H1 (cell line): Measurements from ENCODE around the gene PSMD3. TPM values are rescaled to one million over a fixed set of nuclear protein-coding genes. Genes with fewer than 3 reads are reported as not detected.

Experiments used
- CTCF ChIA-PET: fragments of 300-600 bp; sonication (Branson Sonifier 250); formaldehyde crosslinking; loops from one replicate; lab custom pipeline; 2021; ENCODE audit not compliant: partially characterized antibody; lab: Charles Lee
- POLR2A ChIA-PET: fragments of 300-600 bp; sonication (Branson Sonifier 250); formaldehyde crosslinking; loops from one replicate; lab custom pipeline; 2021; ENCODE audit warnings: inconsistent platforms; ENCODE audit not compliant: partially characterized antibody; lab: Charles Lee
- DNase-seq, 2 experiments: peaks; one replicate each; pipeline versions ENCODE4 v3.0.0 to v3.0.0-alpha.2; 2010 to 2022; ENCODE audit warnings: low spot score in 2 of 2, low read depth in 1 of 2, mixed read lengths in 1 of 2
- FAIRE-seq: peaks from 2 replicates; lab custom pipeline; 2011; peaks lifted over from hg19 to GRCh38; lab: Jason Lieb, UNC
- H2AFZ ChIP-seq: 2 replicates; pipeline ENCODE4 v1.8.1; 2012; ENCODE audit warnings: low read length, inconsistent platforms
- H2AK5ac ChIP-seq: 2 replicates; pipeline ENCODE4 v1.6.1; 2013; ENCODE audit warnings: low read depth, low read length
- H2BK120ac ChIP-seq: replicated peaks from 2 replicates; pipeline ENCODE3; 2013; ENCODE audit warnings: low read depth, low read length, inconsistent platforms
- H2BK12ac ChIP-seq: 2 replicates; pipeline ENCODE4 v1.6.1; 2013; ENCODE audit warnings: low read depth, low read length
- H2BK15ac ChIP-seq: 2 replicates; pipeline ENCODE4 v1.6.1; 2013; ENCODE audit warnings: low read length
- H2BK20ac ChIP-seq: 2 replicates; pipeline ENCODE4 v1.6.1; 2013; ENCODE audit warnings: low read length
- H2BK5ac ChIP-seq: 2 replicates; pipeline ENCODE4 v1.6.1; 2013; ENCODE audit warnings: low read depth, low read length
- H3K14ac ChIP-seq: 2 replicates; pipeline ENCODE4 v1.6.1; 2013; ENCODE audit warnings: inconsistent platforms; ENCODE audit not compliant: insufficient read length
- H3K18ac ChIP-seq: 2 replicates; pipeline ENCODE4 v1.6.1; 2013; ENCODE audit warnings: low read length; ENCODE audit errors: extremely low read depth
- H3K23ac ChIP-seq: 2 replicates; pipeline ENCODE4 v1.6.1; 2013; ENCODE audit warnings: inconsistent platforms; ENCODE audit not compliant: insufficient read length
- H3K23me2 ChIP-seq: 2 replicates; pipeline ENCODE4 v1.6.1; 2013; ENCODE audit warnings: low read depth, low read length
- H3K27ac ChIP-seq: 2 replicates; pipeline ENCODE4 v1.6.1; 2011; ENCODE audit warnings: low read depth, low read length, inconsistent platforms
- H3K27me3 ChIP-seq, 4 experiments: replicated peaks in 1 of 4; 1 replicate in 1 of 4; 2 replicates in 3 of 4; pipeline versions ENCODE4 v1.6.1 to v1.8.1; 2011 to 2013; ENCODE audit warnings: low read length in 3 of 4, mild to moderate bottlenecking in 3 of 4, inconsistent platforms in 2 of 4, mixed read lengths in 2 of 4, moderate library complexity in 1 of 4; ENCODE audit not compliant: control insufficient read depth in 3 of 4, insufficient read depth in 3 of 4; ENCODE audit errors: extremely low read depth in 1 of 4
- H3K36me3 ChIP-seq, 4 experiments: 2 replicates each; pipeline versions ENCODE4 v1.6.1 to v1.8.1; 2011 to 2013; ENCODE audit warnings: mild to moderate bottlenecking in 4 of 4, low read length in 3 of 4, moderate library complexity in 2 of 4, control low read depth in 1 of 4, inconsistent platforms in 1 of 4; ENCODE audit not compliant: insufficient read depth in 4 of 4, control insufficient read depth in 2 of 4
- H3K4ac ChIP-seq: replicated peaks from 2 replicates; pipeline ENCODE3; 2013; ENCODE audit warnings: low read length, low read depth, mixed read lengths, inconsistent platforms; ENCODE audit not compliant: insufficient read length
- H3K4me1 ChIP-seq, 4 experiments: replicated peaks in 1 of 4; 1 replicate in 1 of 4; 2 replicates in 3 of 4; pipeline versions ENCODE4 v1.6.1 to v1.8.1; 2011 to 2013; ENCODE audit warnings: low read length in 3 of 4, inconsistent platforms in 2 of 4, mixed read lengths in 1 of 4; ENCODE audit not compliant: insufficient read depth in 4 of 4, control insufficient read depth in 3 of 4
- H3K4me2 ChIP-seq, 2 experiments: 2 replicates each; pipeline versions ENCODE4 v1.6.1 to v1.8.1; 2011 to 2013; ENCODE audit warnings: low read depth in 2 of 2, low read length in 2 of 2, control low read depth in 1 of 2, inconsistent platforms in 1 of 2, mild to moderate bottlenecking in 1 of 2; ENCODE audit not compliant: insufficient read depth in 1 of 2
- H3K4me3 ChIP-seq, 4 experiments: fragments of 200-600, 300-600 bp in 1 of 4; sonication (generic), shearing (Covaris generic), sonication (Bioruptor Twin) in 1 of 4; 2 replicates each; pipeline versions ENCODE4 v1.5.1 to v1.8.1; 2011 to 2016; ENCODE audit warnings: low read length in 4 of 4, low read depth in 3 of 4, control low read depth in 2 of 4, inconsistent platforms in 2 of 4, mild to moderate bottlenecking in 2 of 4, mixed read lengths in 1 of 4, moderate library complexity in 1 of 4; ENCODE audit not compliant: insufficient read depth in 2 of 4; ENCODE audit errors: extremely low read depth in 1 of 4
- H3K56ac ChIP-seq: replicated peaks from 2 replicates; pipeline ENCODE3; 2013; ENCODE audit warnings: low read depth, mild to moderate bottlenecking, mixed read lengths, low read length, inconsistent platforms; ENCODE audit not compliant: insufficient read length
- H3K79me1 ChIP-seq: 2 replicates; pipeline ENCODE4 v1.6.1; 2013; ENCODE audit warnings: low read depth, low read length, control low read depth
- H3K79me2 ChIP-seq, 2 experiments: 2 replicates each; pipeline versions ENCODE4 v1.6.1 to v1.8.1; 2012 to 2013; ENCODE audit warnings: low read length in 2 of 2, mild to moderate bottlenecking in 2 of 2, inconsistent platforms in 1 of 2; ENCODE audit not compliant: insufficient read depth in 2 of 2, control insufficient read depth in 1 of 2
- H3K9ac ChIP-seq, 4 experiments: replicated peaks in 1 of 4; 1 replicate in 1 of 4; 2 replicates in 3 of 4; pipeline versions ENCODE4 v1.6.1 to v1.8.1; 2011 to 2013; ENCODE audit warnings: low read depth in 3 of 4, low read length in 3 of 4, control low read depth in 2 of 4, mild to moderate bottlenecking in 2 of 4, moderate library complexity in 2 of 4, inconsistent platforms in 1 of 4; ENCODE audit errors: extremely low read depth in 1 of 4
- H3K9me3 ChIP-seq, 2 experiments: 2 replicates each; pipeline versions ENCODE4 v1.6.1 to v1.8.1; 2012 to 2013; ENCODE audit warnings: mild to moderate bottlenecking in 2 of 2, moderate library complexity in 2 of 2, control low read depth in 1 of 2, inconsistent platforms in 1 of 2, low read depth in 1 of 2, low read length in 1 of 2, mixed read lengths in 1 of 2; ENCODE audit not compliant: insufficient read depth in 2 of 2
- H4K20me1 ChIP-seq, 2 experiments: replicated peaks in 1 of 2; 2 replicates each; pipeline versions ENCODE3 to v1.8.1; 2011 to 2013; ENCODE audit warnings: inconsistent platforms in 2 of 2, low read length in 2 of 2, mild to moderate bottlenecking in 1 of 2; ENCODE audit not compliant: insufficient read depth in 2 of 2, control insufficient read depth in 1 of 2
- H4K5ac ChIP-seq: 2 replicates; pipeline ENCODE4 v1.6.1; 2013; ENCODE audit warnings: low read length, low read depth, mixed read lengths, inconsistent platforms; ENCODE audit not compliant: insufficient read length
- H4K8ac ChIP-seq: 2 replicates; pipeline ENCODE4 v1.8.0; 2013; ENCODE audit warnings: mild to moderate bottlenecking, moderate library complexity, low read length, inconsistent platforms; ENCODE audit not compliant: insufficient read depth; ENCODE audit errors: extremely low read depth
- H4K91ac ChIP-seq: replicated peaks from 2 replicates; pipeline ENCODE3; 2013; ENCODE audit warnings: low read length, mixed read lengths, inconsistent platforms; ENCODE audit not compliant: insufficient read length
- NANOG ChIP-seq: IDR thresholded peaks from 2 replicates; pipeline ENCODE4 v1.6.1; 2011; ENCODE audit warnings: low read length, low read depth, mild to moderate bottlenecking, inconsistent platforms; ENCODE audit not compliant: insufficient read depth, poor library complexity, severe bottlenecking
- POLR2AphosphoS5 ChIP-seq: IDR thresholded peaks from 2 replicates; pipeline ENCODE4 v1.6.1; 2011; ENCODE audit warnings: low read depth, low read length
- RFX5 ChIP-seq: IDR thresholded peaks from 2 replicates; pipeline ENCODE4 v1.6.1; 2011; ENCODE audit warnings: low read depth, low read length, improper control_type of control experiment, borderline replicate concordance
- RNF2 ChIP-seq: fragments of 200-900, 300-1000 bp; sonication (generic); IDR thresholded peaks from 2 replicates; pipeline ENCODE4 v1.7.1; 2016; ENCODE audit warnings: borderline replicate concordance, low read depth, mild to moderate bottlenecking, antibody characterized with exemption, low read length; ENCODE audit not compliant: poor library complexity, severe bottlenecking; ENCODE audit errors: missing control alignments
- WGBS, 2 experiments: shearing (Covaris generic) in 1 of 2; methylation state at CpG; one replicate each; pipeline versions ENCODE4 v1.1.6 to v1.1.7; 2013 to 2015; ENCODE audit warnings: low lambda C conversion rate in 2 of 2, mixed read lengths in 2 of 2, inconsistent platforms in 1 of 2, low coverage in 1 of 2, missing lambda C conversion rate in 1 of 2; ENCODE audit not compliant: insufficient replicate concordance in 2 of 2, insufficient coverage in 1 of 2, insufficient read length in 1 of 2; ENCODE audit errors: extremely low coverage in 1 of 2, missing lambda C conversion rate in 1 of 2; 5-methylcytosine and 5-hydroxymethylcytosine counted together
- polyA plus RNA-seq, 7 experiments: library from polyadenylated mRNA; depleted of rRNA in 3 of 7; stranded (reverse) in 5 of 7; unstranded in 2 of 7; fragments of >200 nt in 5 of 7; fragments of 200-250 nt in 2 of 7; gene quantifications; 1 replicate in 5 of 7; 2 replicates in 1 of 7; 4 replicates in 1 of 7; pipeline versions ENCODE4 v1.2.1 to v1.2.3, GENCODE V29; 2011 to 2013; ENCODE audit warnings: missing spikeins in 2 of 7, mixed read lengths in 2 of 7
- total RNA-seq: library from RNA; stranded (reverse); fragmentation: NEBNext Ultra II Directional; extraction: Animal tissue kit (Norgen Biotek cat#: 25700); gene quantifications from 2 replicates; pipeline ENCODE4 v1.2.1, GENCODE V29; 2021
- TF ChIP-seq, protein P1 (sequence below): IDR thresholded peaks from 2 replicates; pipeline ENCODE4 v1.6.1; 2012; ENCODE audit warnings: inconsistent platforms

The PSMD3 gene
- total and polyA plus RNA-seq, 2 of the 8 experiments (the other 6 are each of a cell fraction or from before 2014, with no cell fraction given) = 151 to 198 TPM

DNA sequence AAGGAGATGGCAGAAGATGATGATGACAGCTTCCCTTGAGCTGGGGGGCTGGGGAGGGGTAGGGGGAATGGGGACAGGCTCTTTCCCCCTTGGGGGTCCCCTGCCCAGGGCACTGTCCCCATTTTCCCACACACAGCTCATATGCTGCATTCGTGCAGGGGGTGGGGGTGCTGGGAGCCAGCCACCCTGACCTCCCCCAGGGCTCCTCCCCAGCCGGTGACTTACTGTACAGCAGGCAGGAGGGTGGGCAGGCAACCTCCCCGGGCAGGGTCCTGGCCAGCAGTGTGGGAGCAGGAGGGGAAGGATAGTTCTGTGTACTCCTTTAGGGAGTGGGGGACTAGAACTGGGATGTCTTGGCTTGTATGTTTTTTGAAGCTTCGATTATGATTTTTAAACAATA, 16.9 kb downstream of the PSMD3 start:
- CTCF ChIA-PET = interaction anchor here (0.7 to 1.8 kb wide), 9 partner anchors 10 to 443 kb away, joined by 3 to 9 read pairs (median 3); no protein-coding TSS in a partner anchor
- H3K23me2 ChIP-seq = no peaks in the 10 kb centered on the region
- DNase-seq = no peak

More for the DNA sequence above, 16.9 kb downstream of the PSMD3 start:
- no peaks in the 10 kb centered on the region for H3K4me1 ChIP-seq
- TF ChIP-seq RNF2 = no peak
- TF ChIP-seq RFX5 = no peak
- TF ChIP-seq, protein P1, sequence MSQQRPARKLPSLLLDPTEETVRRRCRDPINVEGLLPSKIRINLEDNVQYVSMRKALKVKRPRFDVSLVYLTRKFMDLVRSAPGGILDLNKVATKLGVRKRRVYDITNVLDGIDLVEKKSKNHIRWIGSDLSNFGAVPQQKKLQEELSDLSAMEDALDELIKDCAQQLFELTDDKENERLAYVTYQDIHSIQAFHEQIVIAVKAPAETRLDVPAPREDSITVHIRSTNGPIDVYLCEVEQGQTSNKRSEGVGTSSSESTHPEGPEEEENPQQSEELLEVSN = no peak
- TF ChIP-seq NANOG = no peak
- no peak for TF ChIP-seq POLR2AphosphoS5
- no peak overlapping the region for H3K23ac ChIP-seq
- H2BK20ac ChIP-seq = no peak overlapping the region
- H3K27me3 ChIP-seq = no peaks in the 10 kb centered on the region
- H3K9ac ChIP-seq = no peak overlapping the region
- no peak overlapping the region for H3K56ac ChIP-seq
- H2AFZ ChIP-seq = no peak overlapping the region
- H3K4ac ChIP-seq = no peak overlapping the region
- 88% methylated on average over 4 of the region's 4 CpGs; no CpG with 5 or more reads in 1 of the 2 experiments for WGBS, 2 experiments
- H2BK120ac ChIP-seq = no peak overlapping the region
- H2BK15ac ChIP-seq = no peak overlapping the region
- H3K18ac ChIP-seq = no peak overlapping the region
- H4K5ac ChIP-seq = no peak overlapping the region
- no peak overlapping the region for H3K27ac ChIP-seq
- H3K4me2 ChIP-seq = no peak overlapping the region
- H3K79me2 ChIP-seq = no peaks in the 10 kb centered on the region
- FAIRE-seq = no peak
- H4K20me1 ChIP-seq = peaks cover 0 to 4% of the 10 kb centered on the region in 2 experiments
- no peak overlapping the region for H4K8ac ChIP-seq
- POLR2A ChIA-PET = interaction anchor here (0.8 to 2.4 kb wide), 5 partner anchors 9 to 53 kb away, joined by 3 to 7 read pairs (median 4); partner anchors contain the start of gene PSMD3
- no peak overlapping the region for H3K14ac ChIP-seq
- H3K79me1 ChIP-seq = no peaks in the 10 kb centered on the region
- no peaks in the 10 kb centered on the region for H3K9me3 ChIP-seq
- no peak overlapping the region for H2AK5ac ChIP-seq
- H3K4me3 ChIP-seq = no peak overlapping the region
- no peak overlapping the region for H4K91ac ChIP-seq
- H2BK12ac ChIP-seq = no peak overlapping the region
- H3K36me3 ChIP-seq = peaks cover 30 to 50% (median 43%) of the 10 kb centered on the region in 4 experiments
- H2BK5ac ChIP-seq = no peak overlapping the region; the same call in 1 of the 2 replicates
